Measurements from ENCODE around the gene KCNJ15.

DNA sequence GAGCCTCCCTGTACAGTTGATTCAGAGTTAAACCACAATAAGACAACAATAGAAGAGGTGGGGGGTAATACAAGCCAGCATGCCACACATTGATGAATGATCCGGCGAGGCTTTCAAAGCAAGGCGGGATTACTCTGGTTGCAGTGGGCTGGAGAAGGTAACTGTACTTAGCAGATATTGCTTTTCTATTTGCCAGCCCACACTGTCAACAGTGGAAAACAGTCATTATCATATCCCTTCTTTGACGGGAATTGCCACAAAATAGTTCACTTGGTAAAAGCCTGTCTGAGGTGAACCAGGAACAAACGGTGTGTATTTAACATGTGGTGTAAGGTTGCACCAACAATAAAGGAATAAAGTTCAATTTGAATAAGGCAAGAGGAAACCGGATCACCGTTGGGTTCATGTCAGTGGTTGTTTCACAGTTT lies 5.8 kb upstream of the KCNJ15 start:
- TF ChIP-seq POLR2A (IDR thresholded peaks at IDR 0.05), result no peak
- TF ChIP-seq, protein P1, sequence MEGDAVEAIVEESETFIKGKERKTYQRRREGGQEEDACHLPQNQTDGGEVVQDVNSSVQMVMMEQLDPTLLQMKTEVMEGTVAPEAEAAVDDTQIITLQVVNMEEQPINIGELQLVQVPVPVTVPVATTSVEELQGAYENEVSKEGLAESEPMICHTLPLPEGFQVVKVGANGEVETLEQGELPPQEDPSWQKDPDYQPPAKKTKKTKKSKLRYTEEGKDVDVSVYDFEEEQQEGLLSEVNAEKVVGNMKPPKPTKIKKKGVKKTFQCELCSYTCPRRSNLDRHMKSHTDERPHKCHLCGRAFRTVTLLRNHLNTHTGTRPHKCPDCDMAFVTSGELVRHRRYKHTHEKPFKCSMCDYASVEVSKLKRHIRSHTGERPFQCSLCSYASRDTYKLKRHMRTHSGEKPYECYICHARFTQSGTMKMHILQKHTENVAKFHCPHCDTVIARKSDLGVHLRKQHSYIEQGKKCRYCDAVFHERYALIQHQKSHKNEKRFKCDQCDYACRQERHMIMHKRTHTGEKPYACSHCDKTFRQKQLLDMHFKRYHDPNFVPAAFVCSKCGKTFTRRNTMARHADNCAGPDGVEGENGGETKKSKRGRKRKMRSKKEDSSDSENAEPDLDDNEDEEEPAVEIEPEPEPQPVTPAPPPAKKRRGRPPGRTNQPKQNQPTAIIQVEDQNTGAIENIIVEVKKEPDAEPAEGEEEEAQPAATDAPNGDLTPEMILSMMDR (IDR thresholded peaks at IDR 0.05), result no peak
